ENCODE measurements around the gene SPATA6.
A peak's percentile ranks its signal among the peaks of the same experiment; 100 is the strongest.

SPATA6 gene

DNA sequence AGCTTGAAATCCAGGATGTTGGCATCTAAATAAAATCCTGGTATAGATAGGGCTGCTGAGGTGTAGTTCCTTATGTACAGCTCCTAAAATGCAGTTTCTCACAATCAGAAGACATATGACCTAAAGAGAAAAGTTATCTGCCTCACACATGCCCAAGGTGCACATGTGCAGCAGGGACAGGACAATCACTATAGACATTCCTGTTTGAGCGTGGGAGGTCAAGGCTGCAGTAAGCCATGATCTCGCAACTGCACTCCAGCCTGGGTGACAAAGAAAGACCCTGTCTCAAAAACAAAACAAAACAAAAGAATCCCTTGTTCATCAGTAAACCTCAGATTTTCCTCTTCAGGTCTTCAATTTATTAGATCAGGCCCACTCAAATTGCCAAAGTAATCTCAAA lies 66.1 kb downstream of the SPATA6 start:
- no peaks in the 10 kb centered on the region for H3K27me3 ChIP-seq (ENCODE audit: low read depth, low read length)
- H3K36me3 ChIP-seq (ENCODE audit: control insufficient read depth in 1 of 2, insufficient read depth in 2 of 2, low read length in 2 of 2): no peaks in the 10 kb centered on the region
- H3K9me3 ChIP-seq (ENCODE audit: control insufficient read depth in 1 of 2, low read length in 2 of 2): no peaks in the 10 kb centered on the region
- H3K27ac ChIP-seq (ENCODE audit: low read length): no peak overlapping the region
- no peak overlapping the region for H3K4me3 ChIP-seq (ENCODE audit: low read depth in 1 of 2, low read length in 2 of 2)
- no peaks in the 10 kb centered on the region for H3K4me1 ChIP-seq (ENCODE audit: control insufficient read depth in 1 of 2, insufficient read depth in 2 of 2, low read length in 2 of 2)

DNA sequence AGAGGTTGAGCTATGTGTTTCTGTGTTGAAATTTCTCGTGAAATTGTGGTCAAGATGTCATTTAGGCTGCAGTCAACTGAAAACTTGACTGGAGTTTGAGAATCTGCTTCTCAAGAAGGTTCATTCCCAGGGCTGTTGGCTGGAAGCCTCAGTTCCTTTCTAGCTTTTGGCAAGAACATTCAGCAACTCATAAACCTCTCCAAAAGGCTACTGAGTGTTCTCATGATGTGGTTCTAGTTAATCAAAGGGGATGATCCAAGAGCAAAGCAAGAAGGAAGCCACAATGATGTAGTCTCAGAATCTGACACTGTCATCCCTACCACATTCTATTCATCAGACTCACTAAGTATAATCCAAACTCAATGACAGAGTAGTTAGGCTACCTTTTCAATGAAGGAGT lies 66.6 kb downstream of the SPATA6 start:
- H3K27ac ChIP-seq (ENCODE audit: low read length): no peak overlapping the region
- no peaks in the 10 kb centered on the region for H3K4me1 ChIP-seq (ENCODE audit: control insufficient read depth in 1 of 2, insufficient read depth in 2 of 2, low read length in 2 of 2)
- no peaks in the 10 kb centered on the region for H3K9me3 ChIP-seq (ENCODE audit: control insufficient read depth in 1 of 2, low read length in 2 of 2)
- no peak overlapping the region for H3K4me3 ChIP-seq (ENCODE audit: low read depth in 1 of 2, low read length in 2 of 2)
- no peaks in the 10 kb centered on the region for H3K36me3 ChIP-seq (ENCODE audit: control insufficient read depth in 1 of 2, insufficient read depth in 2 of 2, low read length in 2 of 2)
- no peaks in the 10 kb centered on the region for H3K27me3 ChIP-seq (ENCODE audit: low read depth, low read length)

DNA sequence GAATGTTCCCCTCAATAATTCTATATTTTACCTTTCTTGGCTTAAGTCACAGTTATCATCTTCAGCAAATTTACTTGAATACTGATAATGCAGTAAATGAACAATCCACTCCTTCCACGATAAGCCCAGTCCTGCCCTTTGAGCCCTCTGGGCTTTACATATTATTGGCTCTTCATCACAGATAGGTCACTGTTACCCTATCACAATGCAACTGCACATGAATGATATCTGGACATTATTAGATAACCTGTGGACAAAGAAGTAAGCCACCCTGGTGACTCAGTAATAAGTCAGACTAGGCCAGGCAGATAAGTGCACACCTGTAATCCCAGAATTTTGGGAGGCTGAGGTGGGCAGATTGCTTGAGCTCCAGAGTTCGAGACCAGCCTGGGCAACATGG lies 69.4 kb downstream of the SPATA6 start:
- H3K4me1 ChIP-seq (ENCODE audit: control insufficient read depth in 1 of 2, insufficient read depth in 2 of 2, low read length in 2 of 2): no peaks in the 10 kb centered on the region

DNA sequence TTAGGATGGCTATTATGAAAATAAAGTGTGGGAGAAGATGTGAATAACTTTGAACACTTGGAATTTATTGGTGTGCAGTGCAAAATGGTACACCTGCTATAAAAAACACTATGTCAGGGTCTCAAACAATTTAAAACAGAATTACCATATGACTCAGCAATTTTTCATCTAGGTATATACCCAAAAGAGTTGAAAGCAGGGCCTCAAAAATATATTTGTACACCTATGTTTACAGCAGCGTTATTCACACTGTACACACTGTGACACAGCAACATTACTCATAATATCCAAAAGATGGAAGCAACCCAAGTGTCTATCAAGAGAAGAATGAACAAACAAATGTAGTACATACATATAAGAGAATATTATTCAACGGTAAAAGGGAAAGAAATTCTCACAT lies 75.8 kb downstream of the SPATA6 start:
- H3K27ac ChIP-seq (ENCODE audit: low read length): no peak overlapping the region
- no peaks in the 10 kb centered on the region for H3K4me1 ChIP-seq (ENCODE audit: control insufficient read depth in 1 of 2, insufficient read depth in 2 of 2, low read length in 2 of 2)
- H3K36me3 ChIP-seq (ENCODE audit: control insufficient read depth in 1 of 2, insufficient read depth in 2 of 2, low read length in 2 of 2): peaks cover 0 to 3% of the 10 kb centered on the region in 2 donors
- H3K4me3 ChIP-seq (ENCODE audit: low read depth in 1 of 2, low read length in 2 of 2): no peak overlapping the region
- no peaks in the 10 kb centered on the region for H3K27me3 ChIP-seq (ENCODE audit: low read depth, low read length)
- no peaks in the 10 kb centered on the region for H3K9me3 ChIP-seq (ENCODE audit: control insufficient read depth in 1 of 2, low read length in 2 of 2)

More for the DNA sequence above, 69.4 kb downstream of the SPATA6 start:
- Histone ChIP-seq H3K36me3 (ENCODE audit: control insufficient read depth in 1 of 2, insufficient read depth in 2 of 2, low read length in 2 of 2) (no peaks in the 10 kb centered on the region), H3K27ac (ENCODE audit: low read length) (no peak overlapping the region), H3K4me3 (ENCODE audit: low read depth in 1 of 2, low read length in 2 of 2) (no peak overlapping the region), H3K9me3 (ENCODE audit: control insufficient read depth in 1 of 2, low read length in 2 of 2) (no peaks in the 10 kb centered on the region), H3K27me3 (ENCODE audit: low read depth, low read length) (no peaks in the 10 kb centered on the region)

DNA sequence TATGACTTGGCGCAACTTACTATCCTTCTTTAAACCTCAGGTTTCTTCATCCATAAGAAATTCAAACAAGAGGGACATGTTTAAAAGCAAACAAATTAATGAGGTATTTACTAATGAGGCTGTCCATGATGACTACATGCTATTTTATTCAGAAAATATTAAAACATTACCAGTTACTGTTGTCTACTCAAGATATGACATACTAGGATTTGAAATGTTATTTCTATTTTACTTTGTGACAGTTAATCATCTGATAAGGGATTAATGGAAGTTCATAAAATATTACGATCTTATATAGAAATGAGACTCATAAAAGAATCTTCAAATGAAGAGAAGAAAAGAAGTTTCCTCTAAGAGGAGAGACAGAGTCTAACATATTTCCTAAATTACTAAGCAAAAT lies 80.1 kb downstream of the SPATA6 start:
- no peak overlapping the region for H3K27ac ChIP-seq (ENCODE audit: low read length)
- no peaks in the 10 kb centered on the region for H3K27me3 ChIP-seq (ENCODE audit: low read depth, low read length)
- H3K36me3 ChIP-seq (ENCODE audit: control insufficient read depth in 1 of 2, insufficient read depth in 2 of 2, low read length in 2 of 2): peaks cover 0 to 3% of the 10 kb centered on the region in 2 donors
- no peak overlapping the region for H3K4me3 ChIP-seq (ENCODE audit: low read depth in 1 of 2, low read length in 2 of 2)
- H3K4me1 ChIP-seq (ENCODE audit: control insufficient read depth in 1 of 2, insufficient read depth in 2 of 2, low read length in 2 of 2): no peaks in the 10 kb centered on the region
- no peaks in the 10 kb centered on the region for H3K9me3 ChIP-seq (ENCODE audit: control insufficient read depth in 1 of 2, low read length in 2 of 2)

DNA sequence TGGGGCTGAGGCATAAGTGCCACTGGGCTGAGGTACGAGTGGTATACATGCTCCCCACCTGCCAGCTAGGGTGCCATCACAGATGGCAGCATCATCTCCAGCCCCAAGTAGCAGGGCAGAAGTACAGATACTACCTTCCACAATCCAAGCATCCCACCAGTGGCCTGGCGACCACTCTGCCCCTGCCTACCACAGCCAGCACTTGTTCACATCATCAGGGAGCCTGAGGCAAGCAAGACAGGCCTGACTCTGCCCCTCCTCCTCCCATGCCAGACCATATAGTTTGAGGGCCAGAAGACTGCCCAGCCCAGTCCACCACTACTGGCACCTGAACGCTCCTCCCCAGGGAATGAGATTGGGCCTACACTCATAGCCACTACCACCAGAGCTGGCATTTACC lies 84.6 kb downstream of the SPATA6 start:
- Histone ChIP-seq H3K27me3 (ENCODE audit: low read depth, low read length) (no peaks in the 10 kb centered on the region), H3K27ac (ENCODE audit: low read length) (no peak overlapping the region), H3K9me3 (ENCODE audit: control insufficient read depth in 1 of 2, low read length in 2 of 2) (no peaks in the 10 kb centered on the region), H3K4me3 (ENCODE audit: low read depth in 1 of 2, low read length in 2 of 2) (no peak overlapping the region), H3K36me3 (ENCODE audit: control insufficient read depth in 1 of 2, insufficient read depth in 2 of 2, low read length in 2 of 2) (no peaks in the 10 kb centered on the region), H3K4me1 (ENCODE audit: control insufficient read depth in 1 of 2, insufficient read depth in 2 of 2, low read length in 2 of 2) (no peaks in the 10 kb centered on the region)

DNA sequence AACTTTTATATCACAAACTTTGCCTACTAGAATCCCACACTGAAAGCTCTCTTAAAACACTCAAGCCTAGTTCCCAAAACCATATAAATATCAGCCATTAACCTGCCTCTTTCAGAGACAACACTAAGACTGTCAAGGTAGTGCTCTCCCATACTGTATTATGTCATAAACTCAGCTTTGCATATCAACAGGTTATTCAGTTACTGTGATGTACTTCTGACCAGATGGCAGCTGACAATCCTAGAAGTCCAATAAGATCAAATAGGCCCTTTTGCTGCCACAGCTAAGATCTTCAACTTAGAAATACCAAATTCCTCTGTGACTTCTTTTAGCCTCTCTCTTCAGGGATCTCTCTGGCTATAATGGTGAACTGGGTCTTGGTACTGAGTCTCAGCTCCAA lies 97.2 kb downstream of the SPATA6 start:
- Histone ChIP-seq H3K4me1 (ENCODE audit: control insufficient read depth in 1 of 2, insufficient read depth in 2 of 2, low read length in 2 of 2) (no peaks in the 10 kb centered on the region), H3K27me3 (ENCODE audit: low read depth, low read length) (no peaks in the 10 kb centered on the region), H3K36me3 (ENCODE audit: control insufficient read depth in 1 of 2, insufficient read depth in 2 of 2, low read length in 2 of 2) (peaks cover 0 to 26% of the 10 kb centered on the region in 2 donors), H3K4me3 (ENCODE audit: low read depth in 1 of 2, low read length in 2 of 2) (no peak overlapping the region), H3K27ac (ENCODE audit: low read length) (no peak overlapping the region), H3K9me3 (ENCODE audit: control insufficient read depth in 1 of 2, low read length in 2 of 2) (no peaks in the 10 kb centered on the region)

DNA sequence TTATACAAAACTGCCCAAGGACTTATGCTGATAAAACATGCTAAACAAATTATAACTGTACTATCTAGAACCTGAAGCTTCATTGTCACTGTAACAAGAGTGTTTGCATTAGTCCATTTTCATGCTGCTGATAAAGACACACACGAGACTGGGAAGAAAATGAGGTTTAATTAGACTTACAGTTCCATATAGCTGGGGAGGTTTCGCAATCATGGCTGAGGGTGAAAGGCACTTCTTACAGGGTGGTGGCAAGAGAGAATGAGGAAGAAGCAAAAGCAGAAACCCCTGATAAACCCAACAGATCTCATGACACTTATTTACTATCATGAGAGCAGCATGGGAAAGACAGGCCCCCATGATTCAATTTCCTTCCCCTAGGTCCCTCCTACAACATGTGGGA lies 100.4 kb downstream of the SPATA6 start:
- Histone ChIP-seq H3K4me3 (ENCODE audit: low read depth in 1 of 2, low read length in 2 of 2) (no peak overlapping the region), H3K36me3 (ENCODE audit: control insufficient read depth in 1 of 2, insufficient read depth in 2 of 2, low read length in 2 of 2) (peaks cover 0 to 10% of the 10 kb centered on the region in 2 donors), H3K27me3 (ENCODE audit: low read depth, low read length) (no peaks in the 10 kb centered on the region), H3K27ac (ENCODE audit: low read length) (no peak overlapping the region), H3K4me1 (ENCODE audit: control insufficient read depth in 1 of 2, insufficient read depth in 2 of 2, low read length in 2 of 2) (no peaks in the 10 kb centered on the region), H3K9me3 (ENCODE audit: control insufficient read depth in 1 of 2, low read length in 2 of 2) (no peaks in the 10 kb centered on the region)

DNA sequence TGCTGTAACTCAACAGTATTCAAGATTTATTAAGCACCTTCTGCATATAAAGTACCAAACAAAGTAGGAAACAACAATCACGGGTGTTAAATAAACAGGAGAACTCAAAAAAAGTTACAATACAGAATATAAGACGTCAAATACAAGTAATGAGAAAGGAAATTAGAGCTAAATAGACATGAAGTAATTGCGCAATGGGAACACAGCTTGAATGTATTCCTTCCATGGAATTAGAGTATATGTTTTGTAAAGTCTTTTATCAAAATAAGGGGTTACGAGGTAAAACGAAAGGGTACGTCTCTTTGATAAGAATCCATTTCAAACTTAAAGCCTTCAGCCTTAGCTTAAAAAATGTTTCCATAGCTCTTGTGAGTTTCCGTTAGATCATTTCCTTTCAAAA lies 109.1 kb downstream of the SPATA6 start:
- H3K27me3 ChIP-seq (ENCODE audit: low read depth, low read length): no peaks in the 10 kb centered on the region
- H3K4me1 ChIP-seq (ENCODE audit: control insufficient read depth in 1 of 2, insufficient read depth in 2 of 2, low read length in 2 of 2): no peaks in the 10 kb centered on the region
- no peaks in the 10 kb centered on the region for H3K36me3 ChIP-seq (ENCODE audit: control insufficient read depth in 1 of 2, insufficient read depth in 2 of 2, low read length in 2 of 2)
- H3K27ac ChIP-seq (ENCODE audit: low read length): no peak overlapping the region
- H3K4me3 ChIP-seq (ENCODE audit: low read depth in 1 of 2, low read length in 2 of 2): no peak overlapping the region
- H3K9me3 ChIP-seq (ENCODE audit: control insufficient read depth in 1 of 2, low read length in 2 of 2): no peaks in the 10 kb centered on the region

DNA sequence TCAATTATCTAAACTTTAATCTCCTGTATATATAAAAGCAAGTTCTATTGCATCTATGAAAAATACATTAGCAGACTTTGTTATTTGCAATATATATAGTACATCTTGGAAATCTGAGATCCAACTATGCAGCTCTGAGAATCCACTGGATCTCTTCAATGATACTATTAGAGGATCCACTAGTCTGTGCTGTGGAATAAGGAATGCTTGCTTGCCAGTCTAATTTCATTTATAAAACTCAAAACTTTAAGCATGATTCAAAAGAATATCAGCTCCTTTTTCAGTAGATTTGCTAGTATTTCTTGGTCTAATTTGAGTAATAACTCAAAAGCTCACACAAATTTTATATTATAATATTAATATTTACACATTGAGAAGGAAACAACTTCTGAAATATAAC lies 115.1 kb downstream of the SPATA6 start:
- Histone ChIP-seq H3K4me3 (ENCODE audit: low read depth in 1 of 2, low read length in 2 of 2) (no peak overlapping the region), H3K36me3 (ENCODE audit: control insufficient read depth in 1 of 2, insufficient read depth in 2 of 2, low read length in 2 of 2) (no peaks in the 10 kb centered on the region), H3K27ac (ENCODE audit: low read length) (no peak overlapping the region), H3K27me3 (ENCODE audit: low read depth, low read length) (no peaks in the 10 kb centered on the region), H3K4me1 (ENCODE audit: control insufficient read depth in 1 of 2, insufficient read depth in 2 of 2, low read length in 2 of 2) (no peaks in the 10 kb centered on the region), H3K9me3 (ENCODE audit: control insufficient read depth in 1 of 2, low read length in 2 of 2) (no peaks in the 10 kb centered on the region)

DNA sequence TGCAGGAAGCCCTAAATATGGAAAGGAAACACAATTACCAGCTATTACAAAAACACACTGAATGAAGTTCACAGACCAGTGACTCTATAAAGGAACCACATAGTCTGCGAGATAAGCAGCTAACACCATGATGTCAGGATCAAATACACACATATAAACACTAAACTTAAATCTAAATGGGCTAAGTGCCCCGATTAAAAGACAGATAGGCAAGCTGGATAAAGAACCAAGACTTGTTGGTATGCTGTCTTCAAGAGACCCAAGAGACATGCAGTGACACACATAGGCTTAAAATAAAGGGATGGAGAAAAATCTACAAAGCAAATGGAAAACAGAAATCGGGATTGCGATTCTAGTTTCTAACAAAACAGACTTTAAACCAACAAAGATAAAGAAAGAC lies 127.6 kb downstream of the SPATA6 start:
- Histone ChIP-seq H3K4me3 (ENCODE audit: low read depth in 1 of 2, low read length in 2 of 2) (peak overlapping the region in 1 of 2 donors; percentile 4), H3K36me3 (ENCODE audit: control insufficient read depth in 1 of 2, insufficient read depth in 2 of 2, low read length in 2 of 2) (peaks cover 4 to 24% of the 10 kb centered on the region in 2 donors), H3K9me3 (ENCODE audit: control insufficient read depth in 1 of 2, low read length in 2 of 2) (peaks cover 0 to 26% of the 10 kb centered on the region in 2 donors), H3K27me3 (ENCODE audit: low read depth, low read length) (no peaks in the 10 kb centered on the region), H3K27ac (ENCODE audit: low read length) (no peak overlapping the region), H3K4me1 (ENCODE audit: control insufficient read depth in 1 of 2, insufficient read depth in 2 of 2, low read length in 2 of 2) (no peaks in the 10 kb centered on the region)

DNA sequence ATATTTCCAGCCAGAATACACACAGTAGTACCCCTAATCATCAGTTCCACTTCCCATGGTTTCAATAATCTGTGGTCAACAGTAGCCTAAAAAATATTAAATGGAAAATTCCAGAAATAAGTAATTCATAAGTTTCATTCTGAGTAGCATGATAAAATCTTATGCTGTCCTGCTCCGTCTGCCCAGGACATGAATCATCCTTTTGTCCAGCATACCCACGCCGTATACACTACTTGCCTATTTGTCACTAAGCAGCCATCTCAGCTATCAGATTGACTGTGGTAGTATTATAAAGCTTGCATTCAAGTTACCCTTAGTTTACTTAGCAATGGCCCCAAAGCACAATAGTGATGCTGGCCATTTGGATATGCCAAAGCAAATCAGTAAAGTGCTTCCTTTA lies 130.8 kb downstream of the SPATA6 start:
- H3K27me3 ChIP-seq (ENCODE audit: low read depth, low read length): no peaks in the 10 kb centered on the region
- no peaks in the 10 kb centered on the region for H3K4me1 ChIP-seq (ENCODE audit: control insufficient read depth in 1 of 2, insufficient read depth in 2 of 2, low read length in 2 of 2)
- H3K27ac ChIP-seq (ENCODE audit: low read length): no peak overlapping the region
- H3K9me3 ChIP-seq (ENCODE audit: control insufficient read depth in 1 of 2, low read length in 2 of 2): peaks cover 0 to 21% of the 10 kb centered on the region in 2 donors
- no peak overlapping the region for H3K4me3 ChIP-seq (ENCODE audit: low read depth in 1 of 2, low read length in 2 of 2)
- peaks cover 4 to 21% of the 10 kb centered on the region in 2 donors for H3K36me3 ChIP-seq (ENCODE audit: control insufficient read depth in 1 of 2, insufficient read depth in 2 of 2, low read length in 2 of 2)

Data from muscle layer of duodenum (tissue), 2 donors.